ENCODE results near the gene YTHDF1. TPM values are rescaled to one million over a fixed set of nuclear protein-coding genes. Genes with fewer than 3 reads are reported as not detected.
A peak's percentile ranks its signal among the peaks of the same experiment; 100 is the strongest.

The YTHDF1 gene
- total RNA-seq, 1 experiment from 2014 or later: 85.4 TPM

DNA sequence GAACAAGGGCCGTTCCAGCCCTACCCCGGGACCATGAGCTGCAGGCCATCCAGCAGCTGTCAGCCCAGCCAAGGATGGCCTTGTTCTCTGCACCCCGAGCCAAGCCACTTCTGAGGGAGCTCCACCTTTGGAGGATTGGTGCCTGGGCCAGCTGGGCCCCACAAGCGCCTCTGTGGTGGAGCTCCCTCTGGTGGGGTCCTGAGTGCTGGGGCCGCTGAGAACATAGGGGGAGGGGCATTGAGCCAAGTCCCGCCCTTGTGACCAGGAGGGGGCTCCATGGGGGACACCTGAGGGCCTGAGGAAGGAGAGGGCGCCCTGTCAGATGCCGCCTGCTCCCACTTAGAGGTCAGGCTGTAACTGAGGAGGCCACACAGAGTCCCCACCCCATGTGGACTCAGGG, 43.2 kb downstream of the YTHDF1 start:
- Histone ChIP-seq H3K14ac (ENCODE audit: insufficient read depth, low read length) (no peak overlapping the region; the same call in 1 of the 2 replicates), H2AK5ac (ENCODE audit: insufficient read length, low read length) (no peak overlapping the region), H3K23ac (ENCODE audit: insufficient read length, low read depth, low read length) (no peak overlapping the region), H2BK20ac (ENCODE audit: low read depth, low read length, poor library complexity, severe bottlenecking) (no peak overlapping the region), H3K18ac (ENCODE audit: insufficient read length, low read depth, low read length) (no peak overlapping the region), H2AFZ (ENCODE audit: low read length) (no peak overlapping the region), H3K4ac (ENCODE audit: low read depth, low read length) (no peak overlapping the region), H3K79me1 (ENCODE audit: insufficient read depth, low read depth, low read length, poor library complexity, severe bottlenecking) (no peaks in the 10 kb centered on the region), H4K5ac (ENCODE audit: insufficient read length, low read depth, low read length) (no peak overlapping the region), H4K20me1 (ENCODE audit: control insufficient read depth, insufficient read depth, insufficient read length) (no peaks in the 10 kb centered on the region), H4K8ac (replicated peaks; ENCODE audit: insufficient read length, low read depth, low read length) (no peak overlapping the region), H2BK12ac (ENCODE audit: insufficient read length, low read depth, low read length) (no peak overlapping the region), H2BK5ac (ENCODE audit: insufficient read length, low read length) (no peak overlapping the region), H3K4me1 (ENCODE audit: insufficient read depth, low read length) (no peaks in the 10 kb centered on the region), H3K9ac (ENCODE audit: extremely low read depth, insufficient read length, low read length) (no peak overlapping the region), H3K27ac (ENCODE audit: insufficient read length, low read depth, low read length) (no peak overlapping the region), H2BK120ac (ENCODE audit: low read depth, low read length, poor library complexity, severe bottlenecking) (no peak overlapping the region), H3K9me3 (ENCODE audit: control insufficient read depth, low read depth, low read length) (no peaks in the 10 kb centered on the region), H3K79me2 (ENCODE audit: insufficient read depth, low read length) (no peaks in the 10 kb centered on the region), H3K23me2 (ENCODE audit: insufficient read length, low read depth, low read length, poor library complexity, severe bottlenecking) (peaks cover 6% of the 10 kb centered on the region), H3T11ph (ENCODE audit: low read length) (no peak overlapping the region), H3K4me2 (ENCODE audit: insufficient read depth, insufficient read length, low read length) (no peak overlapping the region), H4K91ac (ENCODE audit: insufficient read length, low read depth, low read length) (no peak overlapping the region), H2BK15ac (ENCODE audit: low read depth, low read length) (no peak overlapping the region), H3K56ac (ENCODE audit: insufficient read length, low read depth, low read length) (no peak overlapping the region), H3K27me3 (ENCODE audit: insufficient read depth, low read length) (peaks cover 25% of the 10 kb centered on the region; the same call in 1 of the 2 replicates)
- no CpG with 5 or more reads among the region's 8 CpGs for WGBS (ENCODE audit: extremely low coverage, insufficient read length, low lambda C conversion rate)
- peaks cover 83% of the 10 kb centered on the region for H3K27me3 Mint-ChIP-seq (ENCODE audit: low read depth)
- TF ChIP-seq, protein P1, sequence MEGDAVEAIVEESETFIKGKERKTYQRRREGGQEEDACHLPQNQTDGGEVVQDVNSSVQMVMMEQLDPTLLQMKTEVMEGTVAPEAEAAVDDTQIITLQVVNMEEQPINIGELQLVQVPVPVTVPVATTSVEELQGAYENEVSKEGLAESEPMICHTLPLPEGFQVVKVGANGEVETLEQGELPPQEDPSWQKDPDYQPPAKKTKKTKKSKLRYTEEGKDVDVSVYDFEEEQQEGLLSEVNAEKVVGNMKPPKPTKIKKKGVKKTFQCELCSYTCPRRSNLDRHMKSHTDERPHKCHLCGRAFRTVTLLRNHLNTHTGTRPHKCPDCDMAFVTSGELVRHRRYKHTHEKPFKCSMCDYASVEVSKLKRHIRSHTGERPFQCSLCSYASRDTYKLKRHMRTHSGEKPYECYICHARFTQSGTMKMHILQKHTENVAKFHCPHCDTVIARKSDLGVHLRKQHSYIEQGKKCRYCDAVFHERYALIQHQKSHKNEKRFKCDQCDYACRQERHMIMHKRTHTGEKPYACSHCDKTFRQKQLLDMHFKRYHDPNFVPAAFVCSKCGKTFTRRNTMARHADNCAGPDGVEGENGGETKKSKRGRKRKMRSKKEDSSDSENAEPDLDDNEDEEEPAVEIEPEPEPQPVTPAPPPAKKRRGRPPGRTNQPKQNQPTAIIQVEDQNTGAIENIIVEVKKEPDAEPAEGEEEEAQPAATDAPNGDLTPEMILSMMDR (conservative IDR thresholded peaks at IDR 0.05): peak; percentile 63
- H3K36me3 Mint-ChIP-seq (ENCODE audit: insufficient read depth in 1 of 3, low read depth in 3 of 3): no peaks in the 10 kb centered on the region; a peak in 1 of 7 replicates
- H3K4me3 Mint-ChIP-seq: no peak overlapping the region
- no peaks in the 10 kb centered on the region for H3K9me3 Mint-ChIP-seq
- peak; percentile 71 for DNase-seq
- no peak overlapping the region for H3K27ac Mint-ChIP-seq
- peaks cover 12 to 30% of the 10 kb centered on the region in 2 experiments for H3K4me1 Mint-ChIP-seq
